GM18858 (cell line): ENCODE measurements around the gene MUC7.

Source experiments
- ATAC-seq: cut with Tn5 transposase; IDR thresholded peaks from one replicate; pipeline ENCODE4 v1.9.1; 2021; ENCODE audit not compliant: unreplicated experiment

MUC7 gene

GRCh38 chr4:70531981-70532380 is 60.0 kb downstream of the MUC7 start:
- ATAC-seq: peak; percentile 67
